Measurements from ENCODE around the gene MSI2.

GRCh38 chr17:57633236-57633635 is 376.9 kb downstream of the MSI2 start:
- TF ChIP-seq, protein P1, sequence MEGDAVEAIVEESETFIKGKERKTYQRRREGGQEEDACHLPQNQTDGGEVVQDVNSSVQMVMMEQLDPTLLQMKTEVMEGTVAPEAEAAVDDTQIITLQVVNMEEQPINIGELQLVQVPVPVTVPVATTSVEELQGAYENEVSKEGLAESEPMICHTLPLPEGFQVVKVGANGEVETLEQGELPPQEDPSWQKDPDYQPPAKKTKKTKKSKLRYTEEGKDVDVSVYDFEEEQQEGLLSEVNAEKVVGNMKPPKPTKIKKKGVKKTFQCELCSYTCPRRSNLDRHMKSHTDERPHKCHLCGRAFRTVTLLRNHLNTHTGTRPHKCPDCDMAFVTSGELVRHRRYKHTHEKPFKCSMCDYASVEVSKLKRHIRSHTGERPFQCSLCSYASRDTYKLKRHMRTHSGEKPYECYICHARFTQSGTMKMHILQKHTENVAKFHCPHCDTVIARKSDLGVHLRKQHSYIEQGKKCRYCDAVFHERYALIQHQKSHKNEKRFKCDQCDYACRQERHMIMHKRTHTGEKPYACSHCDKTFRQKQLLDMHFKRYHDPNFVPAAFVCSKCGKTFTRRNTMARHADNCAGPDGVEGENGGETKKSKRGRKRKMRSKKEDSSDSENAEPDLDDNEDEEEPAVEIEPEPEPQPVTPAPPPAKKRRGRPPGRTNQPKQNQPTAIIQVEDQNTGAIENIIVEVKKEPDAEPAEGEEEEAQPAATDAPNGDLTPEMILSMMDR (IDR thresholded peaks at IDR 0.05): no peak
- TF ChIP-seq POLR2A (IDR thresholded peaks at IDR 0.05) (no peak), EP300 (IDR thresholded peaks at IDR 0.05) (no peak)

Data from suprapubic skin (tissue), 3 donors.